Activated naive CD4-positive, alpha-beta T cell treated with anti-CD3 and anti-CD28 coated beads for 36 hours (primary cell): ENCODE measurements around the gene OR51B5. TPM values are rescaled to one million over a fixed set of nuclear protein-coding genes. Genes with fewer than 3 reads are reported as not detected.
"Not testable (repeated sequence)": the region's sequence is repeated elsewhere in the genome, so short reads cannot be mapped to it uniquely, and the experiment has no call there.

ENCODE experiments used
- CTCF ChIA-PET: fragments of 350-600 bp; sonication (Branson Sonifier 250); formaldehyde crosslinking; loops from one replicate; lab custom pipeline; 2021; ENCODE audit warnings: antibody characterized with exemption; lab: Charles Lee
- DNase-seq: peaks from one replicate; pipeline ENCODE4 v3.0.0-alpha.2; 2020
- H3K27ac Mint-ChIP-seq: one replicate; pipeline ENCODE4 v1.8.0; 2021; ENCODE audit warnings: mild to moderate bottlenecking, mixed read lengths
- H3K27me3 Mint-ChIP-seq: one replicate; pipeline ENCODE4 v1.8.0; 2021; ENCODE audit warnings: low read depth, mixed read lengths
- H3K36me3 Mint-ChIP-seq: one replicate; pipeline ENCODE4 v1.8.0; 2021; ENCODE audit warnings: low read depth, mixed read lengths
- H3K4me1 Mint-ChIP-seq: one replicate; pipeline ENCODE4 v1.8.0; 2021; ENCODE audit warnings: low read depth, mixed read lengths
- H3K4me3 Mint-ChIP-seq: one replicate; pipeline ENCODE4 v1.8.0; 2021; ENCODE audit warnings: mild to moderate bottlenecking, moderate library complexity, mixed read lengths
- H3K9me3 Mint-ChIP-seq: one replicate; pipeline ENCODE4 v1.8.0; 2021; ENCODE audit warnings: mixed read lengths
- intact Hi-C: fragments of 100-400 bp; cut with micrococcal nuclease; formaldehyde crosslinking; loops from one replicate; pipeline ENCODE4 v1.15.1; 2023
- total RNA-seq, 2 experiments: library from RNA; stranded (reverse); gene quantifications; one replicate each; pipeline ENCODE4 v1.2.3, GENCODE V29; 2021

OR51B5 gene
- total RNA-seq, 2 experiments from 2014 or later, result not detected

DNA sequence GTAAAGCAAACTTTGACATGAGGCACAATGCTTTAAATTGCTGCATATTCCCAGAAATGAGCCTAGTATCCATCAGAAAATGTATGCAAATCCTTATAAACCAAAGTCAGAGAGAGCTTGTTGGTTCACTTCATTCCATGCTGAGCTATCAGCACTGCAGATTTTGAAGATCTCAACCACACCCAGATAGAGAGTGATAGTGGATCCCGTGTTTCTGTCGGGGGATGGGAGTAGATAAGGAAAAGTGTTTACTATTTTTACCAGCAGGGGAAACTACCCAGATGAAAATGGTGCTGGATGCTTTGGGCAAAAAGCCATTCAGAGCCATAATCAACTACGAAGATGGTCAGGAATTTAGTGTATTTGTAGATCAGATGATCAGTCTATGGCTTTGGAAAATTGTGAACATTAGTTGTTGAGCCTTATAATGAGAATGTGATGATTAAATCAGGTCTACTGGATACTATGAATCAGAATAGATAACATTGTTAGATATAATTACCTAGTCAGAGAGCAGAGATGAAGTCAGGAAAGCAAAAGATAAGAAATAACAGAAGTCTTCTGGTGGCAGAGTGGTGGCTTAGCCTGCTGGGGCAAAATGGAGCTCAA, 18.8 kb upstream of the OR51B5 start:
- Mint-ChIP-seq H3K4me3 (no peak overlapping the region), H3K27me3 (peaks cover 3% of the 10 kb centered on the region), H3K9me3 (no peaks in the 10 kb centered on the region), H3K36me3 (no peaks in the 10 kb centered on the region), H3K27ac (no peak overlapping the region), H3K4me1 (no peaks in the 10 kb centered on the region)
- CTCF ChIA-PET, result interaction anchor here (1.0 kb wide), 1 partner anchor 31 kb away, joined by 4 read pairs; no protein-coding TSS in a partner anchor
- intact Hi-C loops, result no loop called here
- no peak for DNase-seq

DNA sequence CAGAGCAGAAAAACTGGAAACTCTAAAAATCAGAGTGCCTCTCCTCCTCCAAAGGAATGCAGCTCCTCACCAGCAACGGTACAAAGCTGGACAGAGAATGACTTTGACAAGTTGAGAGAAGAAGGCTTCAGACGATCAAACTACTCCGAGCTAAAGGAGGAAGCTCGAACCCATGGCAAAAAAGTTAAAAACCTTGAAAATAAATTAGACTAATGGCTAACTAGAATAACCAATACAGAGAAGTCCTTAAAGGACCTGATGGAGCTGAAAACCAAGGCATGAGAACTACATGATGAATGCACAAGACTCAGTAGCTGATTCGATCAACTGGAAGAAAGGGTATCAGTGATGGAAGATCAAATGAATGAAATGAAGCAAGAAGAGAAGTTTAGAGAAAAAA, 12.7 kb upstream of the OR51B5 start:
- peaks cover 17% of the 10 kb centered on the region for H3K27me3 Mint-ChIP-seq
- intact Hi-C loops, H3K9me3 Mint-ChIP-seq, DNase-seq, H3K4me3 Mint-ChIP-seq, H3K4me1 Mint-ChIP-seq, CTCF ChIA-PET, H3K27ac Mint-ChIP-seq, H3K36me3 Mint-ChIP-seq: not testable (repeated sequence)

DNA sequence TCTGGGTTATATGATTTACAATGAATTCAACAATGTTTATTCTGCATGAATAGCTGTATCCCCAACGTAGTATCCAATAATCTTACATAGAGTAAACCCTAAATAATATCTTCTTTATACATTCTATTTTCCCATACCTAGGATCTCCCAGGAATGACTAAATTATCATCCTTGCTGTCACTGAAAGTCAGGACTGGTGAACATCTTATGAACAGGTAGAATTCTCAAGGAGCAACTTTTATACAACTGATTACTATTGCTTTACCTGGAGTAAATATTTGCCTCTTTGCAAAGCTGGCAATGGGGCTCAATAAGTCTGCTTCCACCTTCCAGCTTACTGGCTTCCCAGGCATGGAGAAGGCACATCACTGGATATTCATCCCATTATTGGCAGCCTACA, 7.9 kb upstream of the OR51B5 start, which contains the start of gene OR51B6:
Gene OR51B6, plus strand, starts transcription at position 301 of the 400 bp plus-strand sequence. Its CDS starts 0 bp downstream, at position 301.
- H3K27me3 Mint-ChIP-seq, result peaks cover 18% of the 10 kb centered on the region
- no peak within 1 kb of the TSS for H3K27ac Mint-ChIP-seq
- H3K36me3 Mint-ChIP-seq, result no peaks in the 10 kb centered on the region
- no peak within 1 kb of the TSS for H3K4me3 Mint-ChIP-seq
- CTCF ChIA-PET, result no interaction called here
- intact Hi-C loops, result no loop called here
- no peaks in the 10 kb centered on the region for H3K4me1 Mint-ChIP-seq
- DNase-seq, result no peak
- no peaks in the 10 kb centered on the region for H3K9me3 Mint-ChIP-seq

DNA sequence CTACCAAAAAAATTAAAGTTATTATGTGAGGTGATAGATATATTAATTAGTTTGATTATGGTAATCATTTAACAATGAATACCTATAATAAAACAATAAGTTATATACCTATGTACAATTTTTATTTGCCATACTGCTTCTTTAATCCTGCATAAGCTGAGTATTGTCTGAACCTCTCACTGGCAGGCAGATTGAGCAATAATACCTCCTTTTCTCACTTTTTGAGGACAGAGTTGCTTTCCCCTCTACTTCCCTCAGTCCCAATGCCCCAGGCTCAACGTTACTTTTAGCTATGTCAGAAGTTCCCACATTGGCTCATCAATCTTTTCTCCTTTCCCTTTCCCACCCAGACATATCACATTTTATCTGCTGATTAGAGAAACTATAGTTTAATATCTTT, 6.2 kb upstream of the OR51B5 start:
- Mint-ChIP-seq H3K36me3 (no peaks in the 10 kb centered on the region), H3K27ac (no peak overlapping the region), H3K4me1 (no peaks in the 10 kb centered on the region), H3K4me3 (no peak overlapping the region), H3K9me3 (no peaks in the 10 kb centered on the region), H3K27me3 (peaks cover 11% of the 10 kb centered on the region)
- CTCF ChIA-PET, result no interaction called here
- intact Hi-C loops, result no loop called here
- no peak for DNase-seq

DNA sequence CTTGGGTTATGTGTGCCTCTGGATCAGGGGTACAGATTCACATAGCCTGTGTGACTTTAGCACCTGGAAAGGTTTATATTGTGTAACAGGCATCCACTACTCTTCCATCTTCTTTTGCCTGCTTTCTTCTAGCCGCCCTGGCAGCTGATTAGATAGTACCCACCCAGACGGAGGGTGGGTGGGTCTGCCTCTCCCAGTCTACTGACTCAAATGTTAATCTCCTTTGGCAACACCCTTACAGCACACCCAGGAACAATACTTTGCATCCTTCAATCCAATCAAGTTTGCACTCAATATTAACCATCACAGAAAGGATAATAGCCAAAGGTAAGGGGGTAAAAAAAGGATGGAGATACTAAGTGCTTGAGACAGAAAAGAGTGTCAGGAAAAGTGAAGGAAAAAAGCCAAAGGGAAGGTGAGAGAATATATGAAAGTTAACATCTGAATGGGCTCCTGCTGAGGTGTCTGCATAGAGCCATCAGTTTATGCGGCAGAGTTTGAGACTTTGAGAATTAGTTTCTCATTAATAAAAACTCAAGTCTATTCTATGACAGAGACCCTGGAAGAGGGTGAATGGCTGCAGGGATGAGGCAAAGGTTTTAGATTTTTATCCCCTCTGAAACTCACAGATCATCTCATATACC, 5.3 kb upstream of the OR51B5 start:
- no peak for DNase-seq
- intact Hi-C loops, result no loop called here
- CTCF ChIA-PET, result no interaction called here
- Mint-ChIP-seq H3K4me3 (no peak overlapping the region), H3K4me1 (no peaks in the 10 kb centered on the region), H3K27me3 (peaks cover 6% of the 10 kb centered on the region), H3K9me3 (no peaks in the 10 kb centered on the region), H3K36me3 (no peaks in the 10 kb centered on the region), H3K27ac (no peak overlapping the region)

DNA sequence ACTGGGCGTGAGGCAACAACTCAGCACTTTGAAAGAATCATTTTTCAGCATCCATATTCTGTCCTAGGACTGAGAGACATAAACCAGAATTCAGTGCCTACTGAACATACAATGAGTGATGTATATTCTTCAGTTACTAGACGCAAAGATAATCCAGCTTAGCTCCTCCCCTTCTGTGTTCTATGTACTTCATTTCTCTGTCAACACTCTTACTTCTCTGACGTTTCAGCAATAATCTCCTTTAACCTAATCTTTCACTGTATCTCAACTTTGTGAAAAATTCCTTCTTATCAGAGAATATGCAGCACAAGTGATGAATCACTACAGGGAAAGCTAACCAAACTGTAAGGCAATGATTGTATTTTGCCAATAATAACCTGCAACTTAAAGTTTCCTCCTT, 2.5 kb upstream of the OR51B5 start:
- DNase-seq, result no peak
- H3K36me3 Mint-ChIP-seq, result no peaks in the 10 kb centered on the region
- no peaks in the 10 kb centered on the region for H3K9me3 Mint-ChIP-seq
- H3K4me1 Mint-ChIP-seq, result no peaks in the 10 kb centered on the region
- CTCF ChIA-PET, result no interaction called here
- intact Hi-C loops, result no loop called here
- no peak overlapping the region for H3K4me3 Mint-ChIP-seq
- H3K27me3 Mint-ChIP-seq, result peaks cover 5% of the 10 kb centered on the region
- H3K27ac Mint-ChIP-seq, result no peak overlapping the region

DNA sequence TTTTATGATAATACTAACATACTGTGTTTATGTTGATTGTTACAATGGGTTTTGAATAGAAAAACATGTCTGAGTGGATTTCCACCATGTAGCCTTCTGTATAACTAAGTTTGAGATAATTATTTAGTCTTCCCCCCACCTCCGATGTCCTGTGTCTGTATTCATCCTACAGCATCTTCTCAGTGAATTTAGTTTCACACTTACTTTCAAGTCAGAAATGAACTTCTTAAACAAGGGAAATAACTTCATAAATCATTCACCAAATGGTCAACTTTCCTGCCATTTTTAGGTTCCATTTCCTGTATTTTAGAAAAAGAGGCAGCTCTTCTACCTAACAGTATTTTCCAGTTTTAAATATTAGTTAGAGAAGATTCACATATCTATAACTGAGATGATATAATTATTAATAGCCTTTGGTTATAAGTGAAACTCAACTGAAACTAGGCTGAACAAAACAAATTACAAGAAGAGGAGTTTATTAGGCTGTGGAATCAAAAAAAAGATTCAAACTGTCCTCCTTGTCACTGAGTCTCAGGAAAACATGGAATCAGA, 3.5 kb downstream of the OR51B5 start:
- intact Hi-C loops, result no loop called here
- H3K36me3 Mint-ChIP-seq, result no peaks in the 10 kb centered on the region

DNA sequence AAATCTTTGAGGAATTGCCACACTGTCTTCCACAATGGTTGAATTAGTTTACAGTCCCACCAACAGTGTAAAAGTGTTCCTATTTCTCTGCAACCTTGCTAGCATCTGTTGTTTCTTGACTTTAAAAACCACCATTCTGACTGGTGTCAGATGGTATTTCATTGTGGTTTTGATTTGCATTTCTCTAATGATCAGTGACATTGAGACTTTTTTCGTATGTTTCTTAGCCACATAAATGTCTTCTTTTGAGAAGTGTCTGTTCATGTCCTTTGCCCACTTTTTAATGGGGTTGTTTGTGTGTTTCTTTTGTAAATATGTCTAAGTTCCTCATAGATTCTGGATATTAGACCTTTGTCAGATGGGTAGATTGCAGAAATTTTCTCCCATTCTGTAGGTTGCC, 6.1 kb downstream of the OR51B5 start:
- H3K9me3 Mint-ChIP-seq, H3K4me1 Mint-ChIP-seq, CTCF ChIA-PET, H3K27ac Mint-ChIP-seq, H3K4me3 Mint-ChIP-seq, DNase-seq, intact Hi-C loops, H3K27me3 Mint-ChIP-seq, H3K36me3 Mint-ChIP-seq: not testable (repeated sequence)

More for the DNA sequence above, 3.5 kb downstream of the OR51B5 start:
- Mint-ChIP-seq H3K27ac (no peak overlapping the region), H3K9me3 (no peaks in the 10 kb centered on the region), H3K4me1 (no peaks in the 10 kb centered on the region), H3K4me3 (no peak overlapping the region), H3K27me3 (peaks cover 10% of the 10 kb centered on the region)
- CTCF ChIA-PET, result no interaction called here
- DNase-seq, result no peak

DNA sequence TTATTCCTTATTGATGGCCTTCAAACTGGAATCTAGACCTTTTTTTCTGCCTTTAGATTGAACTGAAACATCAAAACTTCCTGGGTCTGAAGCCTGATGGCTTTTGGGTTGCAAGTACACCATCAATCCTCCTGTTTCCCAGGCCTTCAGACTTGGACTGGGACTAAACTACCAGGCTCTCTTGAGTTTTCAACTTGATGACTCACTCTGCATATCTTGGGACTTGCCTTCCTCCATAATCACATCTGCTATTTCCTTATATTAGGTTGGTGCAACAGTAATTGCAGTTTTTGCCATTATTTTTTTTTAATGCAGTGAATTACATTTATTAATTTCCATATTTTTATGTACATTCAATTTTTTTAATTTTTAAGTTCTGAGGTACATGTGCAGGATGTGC, 7.0 kb downstream of the OR51B5 start:
- Mint-ChIP-seq H3K36me3 (no peaks in the 10 kb centered on the region), H3K27me3 (peaks cover 8% of the 10 kb centered on the region), H3K9me3 (no peaks in the 10 kb centered on the region), H3K4me1 (no peaks in the 10 kb centered on the region), H3K4me3 (no peak overlapping the region), H3K27ac (no peak overlapping the region)
- CTCF ChIA-PET, result no interaction called here
- DNase-seq, result no peak
- intact Hi-C loops, result no loop called here

DNA sequence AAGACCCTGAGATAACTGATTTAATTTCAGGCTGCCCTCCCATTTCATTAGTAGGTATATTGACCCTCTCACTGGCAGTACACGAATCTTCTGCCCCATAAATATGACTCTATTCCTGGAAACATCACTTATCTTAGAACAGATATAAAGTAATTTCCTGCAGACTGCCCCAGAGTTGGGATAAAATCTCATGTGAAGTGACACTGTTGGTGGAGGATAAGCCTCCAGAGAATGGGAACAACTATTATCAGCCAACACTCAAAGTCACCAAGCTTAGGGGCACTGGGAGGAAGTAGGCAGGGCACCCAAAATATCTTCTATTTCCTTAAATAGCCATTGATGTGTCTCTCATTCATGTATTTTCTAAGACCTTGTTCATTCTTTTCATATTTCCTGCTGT, 8.2 kb downstream of the OR51B5 start:
- no peaks in the 10 kb centered on the region for H3K9me3 Mint-ChIP-seq
- no peak overlapping the region for H3K4me3 Mint-ChIP-seq
- peaks cover 10% of the 10 kb centered on the region for H3K27me3 Mint-ChIP-seq
- CTCF ChIA-PET, result no interaction called here
- no peaks in the 10 kb centered on the region for H3K36me3 Mint-ChIP-seq
- H3K4me1 Mint-ChIP-seq, result no peaks in the 10 kb centered on the region
- H3K27ac Mint-ChIP-seq, result no peak overlapping the region
- DNase-seq, result no peak
- intact Hi-C loops, result no loop called here

DNA sequence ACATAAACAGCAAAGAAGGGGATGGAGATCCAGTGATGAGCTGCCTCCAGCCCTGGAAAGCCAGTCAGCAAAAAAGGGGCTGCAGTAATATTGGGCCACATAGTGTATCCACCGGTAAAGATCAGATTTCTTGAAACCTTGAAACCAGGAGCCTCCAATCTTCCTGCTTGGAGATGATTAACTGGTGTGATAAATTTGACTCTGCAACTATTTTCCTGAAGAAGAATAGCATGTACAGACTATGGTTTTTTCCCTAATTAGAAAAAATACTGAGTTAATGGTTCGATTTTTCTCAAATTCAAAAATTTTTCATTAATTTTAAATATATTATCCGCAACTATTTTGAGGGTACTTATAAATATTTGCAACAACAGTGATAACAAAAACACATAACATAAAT, 19.1 kb downstream of the OR51B5 start, which contains the start of gene OR51B2:
Gene OR51B2, minus strand, starts transcription at position 101 of the 400 bp plus-strand sequence. Its CDS starts 0 bp downstream, at position 101.
- H3K36me3 Mint-ChIP-seq, result no peaks in the 10 kb centered on the region
- no peak for DNase-seq
- H3K27ac Mint-ChIP-seq, result no peak within 1 kb of the TSS
- no peaks in the 10 kb centered on the region for H3K9me3 Mint-ChIP-seq
- no peak within 1 kb of the TSS for H3K4me3 Mint-ChIP-seq
- CTCF ChIA-PET, result no interaction called here
- H3K4me1 Mint-ChIP-seq, result no peaks in the 10 kb centered on the region
- intact Hi-C loops, result no loop called here
- H3K27me3 Mint-ChIP-seq, result peaks cover 3% of the 10 kb centered on the region

DNA sequence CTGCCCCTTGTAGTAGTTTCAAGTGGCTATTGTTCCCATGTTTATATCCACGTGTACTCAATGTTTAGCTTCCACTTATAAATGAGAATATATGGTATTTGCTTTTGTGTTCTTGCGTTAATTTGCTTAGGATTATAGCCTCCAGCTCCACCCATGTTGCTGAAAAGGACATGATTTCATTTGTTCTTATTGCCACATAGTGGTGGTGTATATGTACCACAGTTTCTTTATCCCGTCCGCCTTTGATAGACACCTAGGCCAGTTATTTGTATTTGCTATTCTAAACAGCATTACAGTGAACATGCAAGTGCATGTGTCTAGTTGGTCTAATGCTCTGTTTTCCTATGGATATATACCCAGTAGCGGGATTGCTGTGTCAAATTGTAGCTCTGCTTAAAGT, 26.0 kb downstream of the OR51B5 start:
- no peaks in the 10 kb centered on the region for H3K9me3 Mint-ChIP-seq
- H3K27ac Mint-ChIP-seq, result no peak overlapping the region
- no peaks in the 10 kb centered on the region for H3K36me3 Mint-ChIP-seq
- H3K27me3 Mint-ChIP-seq, result peaks cover 2% of the 10 kb centered on the region
- no peak for DNase-seq
- intact Hi-C loops, result no loop called here
- H3K4me3 Mint-ChIP-seq, result no peak overlapping the region
- CTCF ChIA-PET, result interaction anchor here (0.6 kb wide), 1 partner anchor 30 kb away, joined by 4 read pairs; no protein-coding TSS in a partner anchor
- no peaks in the 10 kb centered on the region for H3K4me1 Mint-ChIP-seq
